Epithelial cell of esophagus (primary cell): ENCODE results near the gene DHRSX.
"Not testable (repeated sequence)": the region's sequence is repeated elsewhere in the genome, so short reads cannot be mapped to it uniquely, and the experiment has no call there.

Source experiments
- DNase-seq: peaks from one replicate; pipeline ENCODE4 v3.0.0; 2010; ENCODE audit warnings: low read depth
- H3K4me3 ChIP-seq: 2 replicates; pipeline ENCODE4 v1.5.1; 2011; ENCODE audit warnings: mild to moderate bottlenecking, low read length, control low read depth
- CTCF ChIP-seq: IDR thresholded peaks from 2 replicates; pipeline ENCODE4 v1.5.1; 2011; ENCODE audit warnings: low read depth, mild to moderate bottlenecking, low read length, control low read depth, inconsistent platforms; ENCODE audit not compliant: insufficient read depth; ENCODE audit errors: missing control alignments

The DHRSX gene

GRCh38 chrX:2463973-2464676, 36.7 kb downstream of the DHRSX start:
- TF ChIP-seq CTCF = no peak
- H3K4me3 ChIP-seq = no peak overlapping the region
- no peak for DNase-seq

GRCh38 chrX:2463481-2463880, 37.3 kb downstream of the DHRSX start:
- not testable (repeated sequence) for DNase-seq, H3K4me3 ChIP-seq

- no peak overlapping the region for H3K4me3 ChIP-seq
- no peak for TF ChIP-seq CTCF
- no peak for DNase-seq
Observed at GRCh38 chrX:2462780-2463179, 38.0 kb downstream of the DHRSX start.

GRCh38 chrX:2462074-2462473, 38.7 kb downstream of the DHRSX start:
- TF ChIP-seq CTCF = no peak

GRCh38 chrX:2461711-2462016, 39.1 kb downstream of the DHRSX start:
- TF ChIP-seq CTCF = no peak
- no peak for DNase-seq
- H3K4me3 ChIP-seq = no peak overlapping the region

More at GRCh38 chrX:2462074-2462473, 38.7 kb downstream of the DHRSX start:
- DNase-seq = no peak
- no peak overlapping the region for H3K4me3 ChIP-seq

- H3K4me3 ChIP-seq, DNase-seq: not testable (repeated sequence)
Observed at GRCh38 chrX:2460821-2461710, 39.7 kb downstream of the DHRSX start.

- DNase-seq, H3K4me3 ChIP-seq: not testable (repeated sequence)
Observed at GRCh38 chrX:2460048-2460447, 40.7 kb downstream of the DHRSX start.

- no peak overlapping the region for H3K4me3 ChIP-seq
- no peak for TF ChIP-seq CTCF
- no peak for DNase-seq
Observed at GRCh38 chrX:2458309-2458708, 42.5 kb downstream of the DHRSX start.
